Measurements from ENCODE around the gene SRCAP.
"Not testable (repeated sequence)": the region's sequence is repeated elsewhere in the genome, so short reads cannot be mapped to it uniquely, and the experiment has no call there.

SRCAP gene

DNA sequence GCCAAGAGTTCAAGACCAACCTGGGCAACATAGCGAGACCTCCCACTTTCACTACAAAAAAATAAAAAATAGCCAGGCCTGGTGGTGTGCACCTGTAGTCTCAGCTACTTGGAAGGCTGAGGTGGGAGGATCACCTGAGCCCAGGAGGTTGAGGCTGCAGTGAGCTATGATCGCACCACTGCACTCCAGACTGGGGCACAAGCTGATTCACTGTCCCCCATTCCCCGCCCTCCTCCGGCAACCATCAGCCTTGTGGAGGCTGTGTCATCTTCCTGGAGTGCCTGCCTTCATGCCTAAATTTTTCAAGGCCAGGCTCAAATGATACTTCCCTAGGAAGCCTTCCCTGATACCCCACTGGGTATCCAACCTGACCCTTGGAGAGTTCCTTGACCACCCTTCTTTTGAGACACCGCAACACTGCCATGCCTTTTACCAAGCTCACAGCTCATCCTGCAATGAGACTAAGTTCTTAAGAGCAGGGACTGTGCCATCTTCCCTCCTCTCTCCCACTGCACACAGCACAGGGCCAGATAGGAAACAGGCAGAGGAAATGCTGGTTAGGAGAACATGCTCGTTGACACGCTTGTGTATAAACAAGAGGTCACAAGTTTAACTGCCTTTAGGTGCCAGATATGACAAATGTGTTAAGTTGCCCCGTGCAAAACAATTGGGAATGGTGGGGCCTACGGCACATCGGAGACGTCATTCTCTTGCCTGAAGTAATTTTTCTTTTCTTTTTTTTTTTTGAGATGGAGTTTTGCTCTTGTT lies 3.9 kb upstream of the SRCAP start:
- no peak for DNase-seq (ENCODE audit: low read depth, low spot score)
- H3K4me3 ChIP-seq (ENCODE audit: low read length), result no peak overlapping the region

DNA sequence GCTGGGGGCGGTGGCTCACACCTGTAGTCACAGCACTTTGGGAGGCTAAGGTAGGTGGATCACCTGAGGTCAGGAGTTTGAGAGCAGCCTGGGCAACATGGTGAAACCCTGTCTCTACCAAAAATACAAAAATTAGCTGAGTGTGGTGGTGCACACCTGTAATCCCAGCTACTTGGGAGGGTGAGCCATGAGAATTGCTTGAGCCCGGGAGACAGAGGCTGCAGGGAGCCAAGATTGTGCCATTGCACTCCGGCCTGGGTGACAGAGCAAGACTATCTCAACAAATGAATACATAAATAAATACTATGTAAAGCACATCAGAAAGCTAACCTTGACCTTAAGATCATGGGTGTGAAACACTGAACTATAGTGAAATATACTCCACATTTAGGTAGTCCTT lies 2.3 kb upstream of the SRCAP start:
- DNase-seq (ENCODE audit: low read depth, low spot score), result not testable (repeated sequence)

DNA sequence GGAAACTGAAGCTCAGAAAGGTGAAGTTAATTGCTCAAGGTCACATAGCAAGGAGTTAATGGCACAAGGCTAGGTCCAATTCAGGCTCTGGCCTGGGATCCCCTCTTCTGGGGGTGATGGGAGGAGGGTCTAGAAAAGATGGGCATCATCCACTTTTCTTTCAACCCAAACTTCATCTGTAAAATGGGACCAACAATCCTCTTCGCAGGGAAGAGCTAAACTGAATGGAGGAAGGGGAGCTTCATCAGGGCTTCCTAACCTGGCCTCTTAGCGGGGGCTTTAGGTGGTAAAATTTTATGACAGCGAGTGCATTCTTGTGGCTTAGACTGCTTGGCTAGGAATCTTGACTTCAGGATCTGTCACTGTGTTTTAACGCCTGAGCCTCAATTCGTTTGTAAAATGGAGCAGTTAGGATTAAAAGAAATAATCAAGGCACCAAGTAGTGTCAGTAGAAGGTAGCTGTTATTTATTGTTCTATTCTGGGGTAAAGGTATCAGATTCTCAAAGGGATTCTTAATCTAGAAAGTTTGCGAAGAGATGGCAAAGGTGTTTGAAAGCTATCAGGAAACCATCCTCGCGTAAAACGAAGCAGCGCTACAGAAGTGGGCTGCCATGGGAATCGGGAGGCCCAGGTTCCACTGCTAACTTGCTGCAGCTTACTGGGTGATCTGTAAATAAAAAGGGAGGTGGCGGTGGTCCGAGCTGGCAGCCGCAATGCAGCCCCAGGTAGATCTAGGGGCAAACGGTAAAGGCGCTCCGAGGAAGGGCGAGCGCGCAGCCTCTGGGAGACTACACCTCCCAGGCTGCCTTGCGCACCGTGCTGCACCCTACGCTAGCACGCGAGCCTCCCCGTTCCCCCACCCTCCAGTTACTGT lies 1.5 kb upstream of the SRCAP start:
- no peak for DNase-seq (ENCODE audit: low read depth, low spot score)
- H3K4me3 ChIP-seq (ENCODE audit: low read length), result peak overlapping the region; percentile 92

More for the DNA sequence above, 2.3 kb upstream of the SRCAP start:
- not testable (repeated sequence) for H3K4me3 ChIP-seq (ENCODE audit: low read length)

DNA sequence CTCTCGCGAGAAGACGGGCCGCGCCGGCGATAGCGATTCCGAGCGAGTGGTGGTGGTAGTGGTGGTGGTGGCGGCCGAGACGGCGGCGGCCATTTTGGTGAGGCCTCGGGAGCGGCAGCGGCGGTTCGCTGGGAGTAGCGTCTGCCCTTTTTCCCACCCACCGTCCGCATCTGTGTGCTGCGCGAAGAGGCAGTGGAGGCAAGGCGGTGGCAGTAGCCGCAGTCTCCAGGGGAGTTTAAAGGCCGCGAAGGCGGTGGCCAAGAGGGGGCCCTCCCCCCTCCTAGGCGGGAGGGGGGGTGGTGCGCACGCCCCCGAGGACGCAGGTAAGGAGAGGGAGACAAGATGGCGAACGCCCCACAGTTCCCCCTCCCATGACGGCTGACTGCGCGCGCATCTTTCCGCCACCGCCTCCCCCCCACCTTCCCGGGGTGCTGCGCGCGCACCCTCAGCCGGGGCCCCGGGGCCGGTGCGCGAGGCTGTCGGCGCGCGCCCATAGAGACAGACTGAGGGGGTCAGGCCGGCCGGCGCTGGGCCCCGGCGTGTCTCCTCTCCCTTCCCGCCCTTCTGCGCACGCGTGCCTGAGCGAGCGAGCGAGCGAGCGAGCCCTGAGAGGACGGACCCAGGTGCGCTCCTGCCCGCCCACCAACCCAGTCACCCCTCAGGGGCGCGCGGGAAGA lies 694 bp upstream of the SRCAP start:
- peak overlapping the region; percentile 92 for H3K4me3 ChIP-seq (ENCODE audit: low read length)
- DNase-seq (ENCODE audit: low read depth, low spot score), result peak; percentile 96

DNA sequence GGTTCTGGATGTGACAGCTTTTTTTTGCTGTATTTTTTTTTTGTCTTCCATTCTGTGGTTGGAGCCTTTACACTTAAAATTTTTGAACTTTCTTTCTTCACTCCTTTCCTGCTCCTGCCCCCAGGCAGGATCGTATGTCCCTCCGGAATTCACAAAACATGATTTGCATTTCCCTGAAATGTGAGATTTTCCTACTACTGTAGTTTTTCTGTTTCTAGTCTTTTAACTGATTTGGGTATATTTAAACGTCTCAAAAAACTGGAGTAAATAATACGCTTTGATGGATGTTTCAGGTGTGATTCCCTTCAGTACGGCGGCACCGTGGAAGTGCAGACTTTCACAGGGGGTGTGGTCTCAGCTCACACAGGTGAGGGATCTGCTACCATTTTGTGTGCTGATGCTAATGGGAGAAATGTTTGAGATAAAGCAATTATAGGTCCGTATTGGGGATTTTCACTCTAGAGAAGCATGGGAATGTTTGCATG lies 686 bp downstream of the SRCAP start:
- peak overlapping the region; percentile 92 for H3K4me3 ChIP-seq (ENCODE audit: low read length)
- DNase-seq (ENCODE audit: low read depth, low spot score), result no peak

DNA sequence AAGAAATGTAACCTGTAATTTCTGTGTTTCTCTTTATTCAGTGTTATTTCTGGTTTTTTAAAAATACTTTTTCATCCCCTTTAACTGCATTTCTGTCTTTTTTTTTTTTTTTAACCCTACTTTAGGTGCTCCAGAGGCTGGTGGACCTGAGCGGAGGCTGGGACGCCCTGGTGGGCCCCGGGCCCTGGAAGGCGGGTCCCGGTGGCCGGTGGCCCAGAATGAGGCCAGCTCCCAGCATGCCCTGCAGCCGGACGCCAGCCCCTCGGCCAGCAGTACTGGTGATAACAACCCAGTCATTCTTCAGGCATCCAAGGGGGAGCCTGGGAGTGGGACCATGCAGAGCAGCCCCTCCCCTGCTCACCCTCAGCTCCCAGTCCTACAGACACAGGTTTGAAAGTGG lies 1.5 kb downstream of the SRCAP start:
- no peak overlapping the region for H3K4me3 ChIP-seq (ENCODE audit: low read length)
- no peak for DNase-seq (ENCODE audit: low read depth, low spot score)

DNA sequence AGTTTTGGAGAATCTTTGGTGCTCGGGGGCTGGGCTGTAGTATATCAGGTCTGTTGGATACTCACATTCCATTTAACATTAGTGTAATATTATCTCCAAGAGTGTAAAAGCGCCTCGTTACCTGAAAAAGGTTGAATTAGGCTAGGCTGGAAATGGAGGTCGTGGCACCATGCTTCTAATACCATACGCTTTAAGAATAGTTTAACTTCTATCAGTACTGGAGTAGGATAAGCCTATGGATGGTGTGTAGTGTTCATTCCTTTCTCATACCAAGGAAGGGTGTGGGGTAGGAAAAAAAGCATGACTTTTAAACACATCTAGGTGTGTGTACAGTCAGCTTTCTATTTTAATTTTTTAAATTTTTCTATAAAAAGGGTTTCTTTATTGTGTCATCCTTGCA lies 2.0 kb downstream of the SRCAP start:
- H3K4me3 ChIP-seq (ENCODE audit: low read length), result no peak overlapping the region
- no peak for DNase-seq (ENCODE audit: low read depth, low spot score)

DNA sequence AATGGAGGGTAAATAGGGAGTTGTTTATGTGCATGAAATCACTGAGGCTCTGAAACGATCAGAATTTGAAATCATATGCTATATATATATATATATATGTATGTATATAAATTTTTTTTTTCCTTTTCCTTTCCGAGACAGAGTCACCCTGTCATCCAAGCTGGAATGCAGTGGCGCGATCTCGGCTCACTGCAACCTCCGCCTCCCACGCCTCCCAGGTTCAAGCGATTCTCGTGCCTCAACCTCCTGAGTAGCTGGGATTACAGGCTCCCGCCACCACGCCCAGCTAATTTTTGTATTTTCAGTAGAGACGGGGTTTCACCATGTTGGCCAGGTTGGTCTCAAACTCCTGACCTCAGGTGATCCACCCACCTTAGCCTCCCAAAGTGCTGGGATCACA lies 4.1 kb downstream of the SRCAP start:
- not testable (repeated sequence) for H3K4me3 ChIP-seq (ENCODE audit: low read length); DNase-seq (ENCODE audit: low read depth, low spot score)

DNA sequence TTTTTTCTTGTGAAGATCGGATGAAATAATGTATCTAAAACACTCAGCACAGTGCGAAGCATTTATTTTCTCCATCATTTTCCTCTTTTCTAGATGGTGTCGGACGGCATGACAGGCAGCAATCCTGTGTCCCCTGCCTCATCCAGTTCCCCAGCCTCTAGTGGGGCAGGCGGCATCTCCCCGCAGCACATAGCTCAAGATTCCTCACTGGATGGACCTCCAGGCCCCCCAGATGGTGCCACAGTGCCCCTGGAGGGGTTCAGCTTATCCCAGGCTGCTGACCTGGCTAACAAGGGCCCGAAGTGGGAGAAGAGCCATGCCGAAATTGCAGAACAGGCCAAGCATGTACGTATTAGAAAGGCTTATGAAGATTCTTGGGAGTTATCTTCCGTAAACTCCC lies 5.0 kb downstream of the SRCAP start:
- no peak overlapping the region for H3K4me3 ChIP-seq (ENCODE audit: low read length)
- DNase-seq (ENCODE audit: low read depth, low spot score), result no peak

DNA sequence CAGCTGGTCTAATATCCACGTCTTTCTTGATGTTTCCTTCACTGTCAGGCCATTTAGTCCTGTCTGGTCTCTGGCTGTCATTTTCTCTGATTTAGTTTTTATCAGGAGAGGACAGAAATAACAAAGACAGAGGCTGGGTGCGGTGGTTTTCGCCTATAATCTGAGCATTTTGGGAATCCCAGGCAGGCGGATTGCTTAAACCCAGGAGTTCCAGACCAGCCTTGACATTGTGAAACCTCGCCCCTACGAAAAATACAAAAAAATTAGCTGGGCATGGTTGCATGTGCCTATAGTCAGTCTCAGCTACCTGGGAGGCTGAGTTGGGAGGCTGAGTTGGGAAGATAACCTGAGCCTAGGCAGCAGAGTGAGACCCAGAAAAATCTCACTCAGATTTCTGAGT lies 7.1 kb downstream of the SRCAP start:
- no peak for DNase-seq (ENCODE audit: low read depth, low spot score)
- no peak overlapping the region for H3K4me3 ChIP-seq (ENCODE audit: low read length)

DNA sequence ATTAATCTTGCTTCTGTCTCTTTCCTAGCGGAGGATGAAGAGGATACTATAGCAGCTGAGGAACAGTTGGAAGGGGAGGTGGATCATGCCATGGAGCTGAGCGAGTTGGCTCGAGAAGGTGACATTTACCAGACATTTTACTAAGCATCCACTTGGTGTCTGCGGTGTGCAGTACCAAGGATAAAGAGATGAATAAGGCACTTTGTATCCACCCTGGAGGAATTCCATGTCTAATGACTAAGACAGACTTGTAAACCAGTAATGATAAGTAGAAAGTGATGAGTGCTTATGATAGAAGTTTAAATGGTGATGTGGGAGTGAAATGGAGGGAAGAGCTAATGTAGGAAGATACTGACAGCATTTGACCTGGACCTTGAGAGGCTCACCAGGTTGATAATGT lies 12.0 kb downstream of the SRCAP start:
- H3K4me3 ChIP-seq (ENCODE audit: low read length), result no peak overlapping the region
- no peak for DNase-seq (ENCODE audit: low read depth, low spot score)

DNA sequence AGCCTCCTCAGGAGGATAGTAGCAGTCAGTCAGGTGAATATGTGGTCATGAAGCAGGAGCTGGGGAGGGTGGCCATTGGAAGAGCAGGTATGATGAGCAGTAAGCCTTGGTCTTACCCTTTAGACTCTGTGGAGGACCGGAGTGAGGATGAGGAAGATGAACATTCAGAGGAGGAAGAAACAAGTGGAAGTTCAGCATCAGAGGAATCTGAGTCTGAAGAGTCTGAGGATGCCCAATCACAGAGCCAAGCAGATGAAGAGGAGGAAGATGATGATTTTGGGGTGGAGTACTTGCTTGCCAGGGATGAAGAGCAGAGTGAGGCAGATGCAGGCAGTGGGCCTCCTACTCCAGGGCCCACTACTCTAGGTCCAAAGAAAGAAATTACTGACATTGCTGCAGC lies 12.7 kb downstream of the SRCAP start:
- no peak overlapping the region for H3K4me3 ChIP-seq (ENCODE audit: low read length)
- no peak for DNase-seq (ENCODE audit: low read depth, low spot score)

DNA sequence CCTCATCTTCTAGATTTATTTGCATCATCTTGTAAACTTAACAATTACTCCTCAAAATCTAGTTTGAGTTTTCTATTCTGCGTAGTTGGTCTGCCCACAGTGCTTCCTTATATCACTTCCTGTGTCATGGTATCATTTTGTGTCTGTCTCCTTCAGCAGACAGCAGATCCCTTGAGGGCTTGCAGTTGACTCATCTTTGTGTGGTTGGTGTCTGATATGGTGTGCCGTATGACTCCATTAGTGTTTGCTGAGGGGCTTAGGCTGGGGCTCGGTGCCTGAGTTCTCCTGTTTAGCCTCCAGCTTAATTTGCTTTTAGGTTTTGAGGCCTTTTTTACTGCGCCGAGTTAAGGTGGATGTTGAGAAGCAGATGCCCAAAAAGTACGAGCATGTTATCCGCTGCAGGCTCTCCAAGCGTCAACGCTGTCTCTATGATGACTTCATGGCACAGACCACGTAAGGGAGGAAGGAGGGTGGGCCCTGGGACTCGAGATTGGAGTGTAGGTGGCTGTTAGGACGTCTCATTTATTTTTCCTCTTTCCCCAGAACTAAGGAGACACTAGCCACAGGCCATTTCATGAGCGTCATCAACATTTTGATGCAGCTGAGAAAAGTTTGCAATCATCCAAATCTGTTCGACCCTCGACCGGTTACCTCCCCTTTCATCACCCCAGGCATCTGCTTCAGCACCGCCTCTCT lies 16.9 kb downstream of the SRCAP start:
- no peak overlapping the region for H3K4me3 ChIP-seq (ENCODE audit: low read length)
- peak; percentile 27 for DNase-seq (ENCODE audit: low read depth, low spot score)

DNA sequence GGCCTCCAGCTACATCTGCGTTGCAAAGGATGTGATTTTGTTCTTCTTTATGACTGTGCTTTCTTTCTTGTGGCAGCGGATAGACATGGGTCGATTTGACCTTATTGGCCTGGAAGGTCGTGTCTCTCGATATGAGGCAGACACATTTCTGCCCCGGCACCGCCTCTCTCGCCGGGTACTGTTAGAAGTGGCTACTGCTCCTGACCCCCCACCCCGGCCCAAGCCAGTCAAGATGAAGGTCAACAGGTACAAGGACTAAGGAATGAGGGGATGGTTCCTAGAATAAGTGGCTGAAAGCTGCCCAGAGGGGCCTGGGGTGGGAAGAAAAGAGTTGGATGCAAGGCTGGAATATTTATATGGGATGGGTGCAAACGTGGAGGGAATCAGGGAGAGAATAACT lies 21.1 kb downstream of the SRCAP start:
- H3K4me3 ChIP-seq (ENCODE audit: low read length), result no peak overlapping the region
- no peak for DNase-seq (ENCODE audit: low read depth, low spot score)

DNA sequence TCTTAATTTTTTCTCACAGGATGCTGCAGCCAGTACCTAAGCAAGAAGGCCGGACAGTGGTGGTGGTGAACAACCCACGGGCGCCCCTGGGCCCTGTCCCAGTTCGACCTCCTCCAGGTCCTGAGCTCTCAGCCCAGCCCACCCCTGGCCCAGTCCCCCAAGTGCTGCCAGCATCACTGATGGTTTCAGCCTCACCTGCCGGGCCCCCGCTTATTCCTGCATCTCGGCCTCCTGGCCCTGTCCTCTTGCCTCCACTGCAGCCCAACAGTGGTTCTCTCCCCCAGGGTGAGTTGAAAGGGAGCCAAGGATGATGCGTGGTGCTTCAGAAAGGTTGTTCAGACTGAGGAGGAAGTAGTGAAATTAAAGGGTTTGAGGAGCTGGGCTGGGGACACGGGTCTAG lies 21.7 kb downstream of the SRCAP start:
- DNase-seq (ENCODE audit: low read depth, low spot score), result no peak
- H3K4me3 ChIP-seq (ENCODE audit: low read length), result no peak overlapping the region

DNA sequence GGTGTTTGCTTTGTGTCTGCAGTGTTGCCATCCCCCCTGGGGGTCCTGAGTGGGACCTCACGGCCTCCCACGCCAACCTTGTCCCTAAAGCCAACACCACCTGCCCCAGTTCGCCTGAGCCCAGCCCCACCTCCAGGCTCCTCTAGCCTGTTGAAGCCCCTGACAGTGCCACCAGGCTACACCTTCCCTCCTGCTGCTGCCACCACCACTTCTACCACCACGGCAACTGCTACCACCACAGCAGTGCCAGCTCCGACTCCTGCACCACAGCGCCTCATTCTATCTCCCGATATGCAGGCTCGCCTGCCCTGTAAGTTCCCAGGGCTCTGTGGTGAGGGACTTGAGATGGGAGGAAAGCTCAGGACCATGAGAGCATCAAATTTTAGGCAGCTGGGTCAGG lies 22.2 kb downstream of the SRCAP start:
- H3K4me3 ChIP-seq (ENCODE audit: low read length), result no peak overlapping the region
- DNase-seq (ENCODE audit: low read depth, low spot score), result no peak

DNA sequence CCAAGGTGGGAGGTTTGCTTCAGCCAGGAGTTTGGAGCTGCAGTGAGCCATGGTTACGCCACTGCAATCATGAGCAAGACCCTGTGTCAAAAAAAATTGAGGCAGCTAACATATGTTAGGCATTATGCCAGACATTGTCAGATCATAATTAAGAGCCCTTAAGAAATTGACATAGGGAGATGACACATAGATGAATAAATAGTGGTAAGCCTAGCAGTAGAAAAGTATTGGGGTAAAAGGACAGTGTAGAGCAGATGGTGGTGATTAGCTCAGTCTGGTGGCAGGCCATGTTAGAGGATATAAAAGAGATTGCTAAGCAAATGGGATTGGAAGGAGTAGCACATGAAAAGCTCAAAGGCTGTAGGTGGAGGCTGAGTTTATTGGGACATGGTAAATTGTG lies 22.6 kb downstream of the SRCAP start:
- DNase-seq (ENCODE audit: low read depth, low spot score), result no peak
- H3K4me3 ChIP-seq (ENCODE audit: low read length), result no peak overlapping the region

DNA sequence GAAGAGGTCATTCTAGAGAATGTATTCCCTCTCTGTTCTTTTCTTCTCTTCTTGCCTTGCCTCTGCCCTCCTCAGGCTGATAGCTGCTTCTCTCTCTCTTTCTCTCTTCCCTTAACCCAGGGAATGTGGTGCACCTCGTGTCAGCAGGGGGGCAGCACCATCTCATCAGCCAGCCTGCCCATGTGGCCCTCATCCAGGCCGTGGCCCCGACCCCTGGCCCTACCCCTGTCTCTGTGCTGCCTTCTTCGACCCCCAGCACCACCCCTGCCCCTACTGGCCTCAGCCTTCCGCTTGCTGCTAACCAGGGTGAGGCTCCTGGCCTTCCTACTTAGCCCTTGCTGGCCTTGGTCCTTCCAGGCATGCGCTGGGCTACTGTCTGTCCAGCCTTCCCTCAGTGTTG lies 23.5 kb downstream of the SRCAP start:
- no peak for DNase-seq (ENCODE audit: low read depth, low spot score)

DNA sequence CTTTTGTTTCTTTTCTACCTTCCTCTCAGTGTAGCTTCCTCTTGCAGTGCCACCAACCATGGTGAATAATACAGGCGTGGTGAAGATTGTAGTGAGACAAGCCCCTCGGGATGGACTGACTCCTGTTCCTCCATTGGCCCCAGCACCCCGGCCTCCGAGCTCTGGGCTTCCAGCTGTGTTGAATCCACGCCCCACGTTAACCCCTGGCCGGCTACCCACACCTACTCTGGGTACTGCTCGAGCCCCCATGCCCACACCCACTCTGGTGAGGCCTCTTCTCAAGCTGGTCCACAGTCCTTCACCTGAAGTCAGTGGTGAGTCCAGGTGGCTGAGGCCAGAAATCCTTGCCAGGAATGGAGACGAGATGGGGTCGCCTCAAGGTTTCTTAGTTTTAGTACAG lies 23.9 kb downstream of the SRCAP start:
- no peak overlapping the region for H3K4me3 ChIP-seq (ENCODE audit: low read length)
- no peak for DNase-seq (ENCODE audit: low read depth, low spot score)

More for the DNA sequence above, 23.5 kb downstream of the SRCAP start:
- H3K4me3 ChIP-seq (ENCODE audit: low read length), result no peak overlapping the region
